HG03135 (cell line): ENCODE data around the gene ADARB2.

Source experiments
- ATAC-seq: cut with Tn5 transposase; IDR thresholded peaks from one replicate; pipeline ENCODE4 v1.9.1; 2021; ENCODE audit warnings: mild to moderate bottlenecking, moderate library complexity; ENCODE audit not compliant: unreplicated experiment

Gene ADARB2

GRCh38 chr10:1155791-1156615 is 581.3 kb downstream of the ADARB2 start:
- ATAC-seq: no peak

GRCh38 chr10:1154531-1155295 is 582.6 kb downstream of the ADARB2 start:
- ATAC-seq: no peak

DNA sequence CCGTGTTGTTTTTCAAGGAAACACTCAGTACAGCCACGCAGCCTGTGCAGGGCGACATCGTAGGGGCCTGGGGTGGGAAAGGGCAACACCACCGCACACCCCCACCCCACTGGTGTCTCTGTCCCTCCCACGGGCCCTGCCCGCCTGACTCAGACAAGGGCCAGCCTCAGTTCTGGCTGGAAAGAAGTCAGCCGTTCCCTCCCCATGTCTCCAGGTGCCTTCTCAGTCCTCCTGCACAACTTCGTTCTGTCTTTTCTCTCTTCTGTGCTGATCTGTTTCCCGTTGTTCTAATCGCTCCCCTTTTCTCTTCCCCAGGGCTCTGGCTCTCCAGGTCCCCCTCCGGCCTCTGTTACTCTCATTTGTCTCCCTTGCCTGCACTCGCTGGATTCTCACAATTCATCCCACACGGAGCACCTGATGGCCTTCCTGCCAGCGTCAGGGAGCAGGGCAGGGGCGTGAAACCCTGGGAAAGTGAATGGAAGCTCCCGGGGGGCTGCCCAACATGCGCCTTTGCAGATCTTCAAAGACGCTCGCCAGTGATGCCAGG is 583.4 kb downstream of the ADARB2 start:
- no peak for ATAC-seq

DNA sequence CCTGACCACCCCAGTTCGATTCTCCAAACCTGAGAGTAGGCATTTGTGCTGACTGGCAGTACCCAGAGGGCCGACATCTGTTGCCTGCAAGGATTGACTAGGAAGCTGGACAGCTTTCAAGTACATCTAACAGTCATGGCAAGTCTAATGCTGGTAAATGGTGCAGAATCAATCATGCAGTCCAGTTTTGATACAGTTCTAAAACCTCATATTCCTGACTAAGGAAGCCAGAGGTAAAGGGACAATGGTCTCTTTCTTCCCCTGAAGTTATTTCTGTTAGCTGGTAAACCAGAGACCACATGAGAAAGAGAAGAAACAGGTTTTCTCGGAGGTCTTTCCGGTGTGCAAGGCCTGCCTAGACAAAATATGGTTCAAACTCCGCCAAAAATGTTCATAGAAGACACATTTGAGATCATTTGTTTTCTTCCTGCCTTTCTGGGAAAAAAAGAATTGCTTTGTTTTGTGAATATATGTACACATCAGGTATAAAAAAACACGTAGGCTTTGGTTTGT is 584.0 kb downstream of the ADARB2 start:
- ATAC-seq: no peak

- ATAC-seq: no peak
These were observed 584.7 kb downstream of the ADARB2 start for GRCh38 chr10:1152386-1153250.

DNA sequence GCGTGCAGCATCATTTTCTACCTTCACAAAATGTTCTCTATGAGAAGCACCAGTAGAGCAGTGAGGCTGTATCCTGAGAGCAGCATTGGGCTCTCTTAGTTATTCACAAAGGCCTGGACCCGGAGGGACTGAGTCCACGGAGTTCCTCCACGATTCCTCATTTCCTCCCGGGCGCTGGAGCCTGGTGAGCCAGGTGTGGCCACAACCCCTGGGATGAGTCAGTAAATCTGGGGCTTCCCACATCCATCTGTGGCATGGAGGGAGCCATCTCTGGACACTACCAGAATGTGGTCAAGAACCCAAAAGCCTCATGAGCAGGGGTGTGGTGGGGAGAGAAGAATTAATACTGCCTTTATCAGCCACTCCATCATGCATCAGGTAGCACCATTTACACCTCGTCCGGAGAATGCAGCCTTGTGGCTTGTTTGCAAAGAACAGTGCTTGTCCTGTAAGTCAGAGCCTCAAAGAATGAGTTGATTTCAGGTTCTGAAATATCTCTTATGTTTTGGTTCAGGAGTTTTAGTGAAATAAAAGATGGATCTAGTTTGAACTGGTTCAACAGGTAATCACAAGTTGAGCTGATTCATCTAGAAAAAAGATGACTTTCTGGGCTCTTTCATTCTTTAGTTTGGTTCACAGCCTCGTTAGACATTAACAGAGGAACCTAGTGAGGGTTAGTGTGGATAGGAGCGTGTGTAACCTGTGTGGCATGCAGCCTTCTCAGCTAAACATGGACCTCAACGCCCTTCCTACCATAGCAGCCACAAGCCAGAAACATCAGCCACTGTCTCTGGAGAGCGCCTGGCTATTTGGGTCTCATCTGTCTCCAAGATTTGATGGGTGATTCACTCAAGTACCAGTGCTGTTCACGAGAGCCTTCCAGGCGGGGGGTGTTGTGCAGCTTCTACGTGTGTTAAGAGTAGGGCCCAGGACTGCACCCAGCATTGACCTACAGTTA is 586.0 kb downstream of the ADARB2 start:
- ATAC-seq: no peak

- no peak for ATAC-seq
These were observed 586.7 kb downstream of the ADARB2 start for GRCh38 chr10:1150638-1150955.

DNA sequence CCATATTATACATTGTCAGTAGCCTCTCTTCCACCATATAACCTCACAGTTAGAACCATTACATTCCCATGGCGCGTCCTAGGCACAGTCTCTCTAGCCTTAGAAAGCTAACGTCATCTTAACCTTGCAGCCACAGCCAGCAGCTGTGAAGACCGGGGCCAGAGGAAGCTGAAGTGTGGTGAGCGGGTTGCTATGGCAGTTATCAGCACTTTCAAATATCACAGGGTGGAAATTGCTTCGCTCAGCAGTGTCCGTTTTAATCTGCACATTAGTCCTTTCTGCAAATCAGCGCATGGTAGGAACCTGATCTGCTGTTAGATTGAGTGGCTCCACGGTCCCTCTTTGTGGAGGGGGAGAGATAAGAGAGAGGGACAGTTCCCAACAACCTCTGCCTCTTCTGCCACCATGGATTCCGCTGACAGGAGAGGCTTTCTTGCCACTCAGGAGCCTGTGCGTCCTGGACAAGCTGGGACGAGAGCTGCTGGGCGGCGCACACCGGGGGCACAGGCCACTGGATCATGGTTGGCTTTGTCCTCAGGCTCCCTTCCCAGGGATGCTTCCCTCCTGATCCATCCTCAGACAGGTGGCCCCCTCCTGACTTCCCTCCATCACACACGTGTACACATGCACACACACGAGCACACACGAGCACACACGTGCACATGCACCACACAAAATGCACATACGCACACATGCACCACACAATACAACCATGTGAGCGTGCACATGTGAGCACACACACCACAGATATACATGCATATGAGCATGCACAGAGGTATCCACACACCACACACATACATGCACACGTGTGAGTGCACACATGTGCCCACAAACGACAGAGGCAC is 587.3 kb downstream of the ADARB2 start:
- ATAC-seq: no peak

- ATAC-seq: no peak
These were observed 588.3 kb downstream of the ADARB2 start for GRCh38 chr10:1148855-1149605.

DNA sequence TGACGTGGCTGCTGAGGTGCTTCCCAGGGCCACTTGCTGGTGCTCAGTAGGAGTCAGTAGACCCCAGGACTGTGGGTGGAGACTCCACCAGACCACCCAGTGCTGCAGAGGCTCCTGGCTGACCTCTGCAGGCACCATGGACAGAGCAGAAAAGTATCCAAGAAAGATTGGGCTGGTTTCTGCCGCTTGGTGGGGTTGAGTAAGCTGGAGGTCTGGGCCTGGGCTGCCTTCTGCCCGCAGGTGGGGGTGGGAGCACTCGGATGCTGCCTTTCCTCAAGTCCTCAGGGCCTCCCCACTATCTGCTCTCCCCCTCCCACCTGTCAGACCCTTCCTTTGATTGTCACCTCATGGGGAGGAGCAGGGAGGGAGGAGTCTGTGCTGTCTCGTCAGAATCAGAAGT is 589.5 kb downstream of the ADARB2 start:
- ATAC-seq: no peak

- ATAC-seq: no peak
These were observed 594.7 kb downstream of the ADARB2 start for GRCh38 chr10:1142596-1142995.

DNA sequence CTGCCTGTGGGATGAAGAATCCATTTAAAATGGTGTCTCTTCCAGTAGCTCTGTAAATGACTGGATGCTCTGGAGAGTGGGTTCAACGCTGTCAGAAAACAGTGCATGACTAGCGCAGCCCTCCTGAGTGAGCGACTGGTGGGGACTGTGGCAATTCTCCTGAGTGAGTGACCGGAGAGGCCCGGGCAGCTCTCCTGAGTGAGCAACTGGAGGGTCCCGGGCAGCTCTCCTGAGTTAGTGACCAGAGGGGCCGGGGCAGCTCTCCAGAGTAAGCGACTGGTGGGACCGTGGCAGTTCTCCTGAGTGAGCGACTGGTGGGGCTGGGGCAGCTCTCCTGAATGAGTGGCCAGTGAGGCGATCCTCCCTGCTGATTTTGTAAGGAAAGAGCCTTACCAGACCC is 595.6 kb downstream of the ADARB2 start:
- ATAC-seq: no peak

GRCh38 chr10:1141261-1141660 is 596.1 kb downstream of the ADARB2 start:
- ATAC-seq: no peak

DNA sequence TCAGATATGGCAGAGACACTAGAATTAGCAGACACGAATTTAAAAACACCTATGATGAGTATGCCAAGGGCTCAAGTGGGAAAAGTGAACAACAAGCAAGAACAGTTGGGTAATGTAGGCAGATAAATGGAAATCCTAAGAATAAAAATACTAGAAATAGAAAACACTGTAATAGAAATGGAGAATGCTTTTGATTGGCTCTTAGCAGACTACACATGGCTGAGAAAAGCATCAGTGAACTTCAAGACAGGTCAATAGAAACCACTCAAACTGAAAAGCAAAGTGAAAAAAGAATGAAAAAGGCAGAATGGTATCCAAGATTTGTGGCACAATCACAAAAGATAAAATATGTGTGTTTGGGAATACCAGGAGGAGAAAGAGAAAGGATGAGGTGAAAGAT is 598.8 kb downstream of the ADARB2 start:
- ATAC-seq: no peak

DNA sequence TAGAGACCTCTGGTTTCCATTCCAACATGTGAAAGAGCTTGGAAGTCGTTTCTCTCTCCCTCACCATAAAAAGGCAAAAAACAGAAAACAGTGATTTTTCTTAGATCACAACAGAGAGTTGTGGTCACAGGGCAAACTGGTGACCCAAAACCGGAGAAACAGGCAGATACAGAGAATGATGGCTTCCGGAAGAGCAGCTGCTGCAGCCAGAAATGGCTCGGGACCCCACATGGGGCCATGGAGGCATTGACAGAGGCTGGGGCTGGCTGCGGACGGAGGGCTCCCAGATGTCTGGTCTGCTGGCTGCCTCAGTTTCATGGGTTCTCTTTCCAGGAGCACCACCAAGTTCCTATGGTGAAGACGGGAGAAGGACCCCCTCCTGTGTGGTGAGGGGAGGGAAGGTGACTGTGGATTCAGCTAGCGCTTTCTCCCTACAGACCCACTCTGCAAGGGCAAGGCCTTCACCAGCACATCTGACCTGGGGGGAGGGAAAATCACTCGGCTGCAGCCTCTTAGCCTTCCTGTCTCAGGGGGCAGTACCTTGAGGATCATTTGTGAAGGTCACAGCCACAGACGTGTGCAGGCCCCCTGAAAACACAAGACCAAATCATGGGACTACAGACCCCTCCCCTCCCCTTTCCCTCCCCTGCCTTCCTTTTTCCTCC is 599.7 kb downstream of the ADARB2 start:
- ATAC-seq: no peak

GRCh38 chr10:1136268-1136667 is 601.1 kb downstream of the ADARB2 start:
- ATAC-seq: no peak

DNA sequence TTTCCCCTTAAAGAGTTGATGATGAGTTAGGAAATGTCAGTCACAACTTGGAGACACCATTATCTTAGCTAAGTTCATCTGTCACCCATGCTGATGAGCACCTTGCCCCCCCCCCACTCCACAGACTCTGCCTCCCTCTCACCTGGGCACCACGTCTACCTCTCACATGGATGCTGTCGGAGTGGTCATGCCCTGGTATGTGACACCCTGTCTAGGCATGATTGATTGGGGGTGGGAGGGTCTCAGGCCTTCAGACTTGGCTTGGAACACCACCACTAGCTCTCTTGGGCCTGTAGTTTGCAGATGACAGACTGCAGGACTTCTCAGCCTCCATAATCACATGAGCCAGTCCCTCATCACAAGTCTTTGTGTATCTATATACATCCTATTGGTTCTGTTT is 603.2 kb downstream of the ADARB2 start:
- no peak for ATAC-seq
